HK-2 (cell line): Measurements from ENCODE around the gene FAM47B.

Experiments used
- DNase-seq: peaks from one replicate; pipeline ENCODE4 v3.0.0-alpha.2; 2018; ENCODE audit not compliant: unreplicated experiment

FAM47B gene

DNA sequence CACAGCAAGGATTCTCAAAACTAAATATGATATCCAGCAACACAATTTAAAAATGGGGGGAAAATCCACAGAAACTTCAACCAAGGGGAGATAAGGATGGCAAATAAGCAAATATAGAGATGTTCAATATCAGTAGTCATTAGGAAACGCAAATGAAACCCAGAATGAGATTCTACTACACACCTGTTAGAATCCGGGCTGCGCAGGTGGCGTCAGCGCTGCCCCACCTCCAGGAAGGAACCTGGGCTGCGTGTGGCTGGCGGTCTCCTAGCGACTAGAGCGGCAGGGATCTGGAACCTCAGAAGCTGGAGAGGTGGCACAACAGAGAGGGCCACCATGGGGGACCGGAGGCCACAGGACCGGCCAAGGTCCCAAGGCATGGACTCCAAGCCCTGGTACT lies at the start of gene FAM47B:
TSS of gene FAM47B (plus strand) at position 301 of the 400 bp plus-strand sequence. CDS start at position 337, 36 bp downstream.
- DNase-seq: no peak

DNA sequence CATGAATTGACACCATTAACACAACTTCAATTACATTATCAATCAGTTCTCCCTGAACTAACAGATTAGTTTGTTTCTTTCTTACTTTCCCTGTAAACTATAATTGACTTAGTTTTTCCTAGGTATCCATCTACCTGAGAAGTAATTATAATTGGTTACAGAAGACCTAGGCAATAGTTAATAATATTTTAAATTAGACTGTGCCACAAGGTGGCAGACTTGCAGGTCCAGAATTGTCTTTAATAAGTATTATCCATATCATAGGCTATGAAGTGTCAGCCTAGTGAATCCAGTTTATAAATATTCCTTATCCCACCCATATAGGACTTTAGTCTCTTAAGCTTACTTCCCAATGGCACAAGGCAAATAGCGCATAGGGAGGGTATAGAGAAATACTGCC lies 48.9 kb upstream of the FAM47B start:
- DNase-seq: no peak

DNA sequence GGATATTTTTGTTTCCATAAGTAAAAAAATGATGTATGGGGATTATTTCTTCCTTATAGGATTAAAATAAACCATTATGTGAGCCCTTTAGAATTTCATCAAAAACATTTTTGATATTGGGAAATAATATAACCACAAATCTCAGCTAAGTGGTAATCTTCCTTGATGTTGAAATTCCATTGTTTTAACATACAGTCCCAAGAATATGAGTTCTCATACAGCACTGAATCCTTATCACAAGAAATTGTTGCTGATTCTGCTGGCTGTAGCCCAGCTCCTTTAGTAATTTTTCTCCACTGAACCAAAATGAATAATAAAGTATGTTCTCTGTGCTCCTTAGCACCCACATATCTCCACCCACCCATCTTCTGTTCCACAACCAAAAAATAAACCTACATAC lies 41.9 kb upstream of the FAM47B start:
- DNase-seq: no peak

DNA sequence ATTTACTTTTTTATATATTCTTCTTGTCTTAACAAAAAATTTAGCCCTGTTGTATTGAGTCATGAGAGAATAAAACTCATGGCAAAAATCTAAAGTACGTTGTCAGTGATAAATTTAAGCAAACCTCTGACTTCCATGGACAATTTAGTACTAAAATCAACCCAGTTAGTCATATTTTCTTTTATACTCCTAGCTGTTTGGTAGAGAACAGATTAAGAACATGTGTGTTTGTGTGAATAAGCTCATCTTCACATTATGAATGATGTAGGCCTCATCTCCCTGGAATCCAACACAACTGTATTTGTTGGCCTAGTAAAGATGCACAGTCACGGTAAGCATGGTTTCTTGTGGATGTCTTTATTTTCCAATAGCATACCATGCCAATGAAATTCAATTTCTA lies 40.8 kb upstream of the FAM47B start:
- no peak for DNase-seq

DNA sequence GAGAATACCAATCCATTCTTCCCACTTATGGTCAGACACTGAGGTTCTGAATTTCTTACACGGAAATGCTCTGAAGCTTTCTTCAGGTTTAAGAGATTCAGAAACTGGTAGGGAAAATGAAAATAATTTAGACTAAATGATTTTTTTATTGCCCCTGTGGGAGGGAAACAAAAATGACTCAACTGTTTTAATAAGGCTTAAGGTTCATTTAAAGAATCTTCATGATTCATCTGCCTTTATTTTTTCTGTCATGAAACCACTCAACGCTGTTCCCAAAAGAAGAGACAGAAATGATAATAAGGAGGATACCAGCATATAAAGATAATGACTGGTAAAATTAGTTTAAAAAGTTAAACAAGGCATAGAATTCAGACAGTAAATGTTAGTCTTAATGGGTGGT lies 39.3 kb upstream of the FAM47B start:
- DNase-seq: no peak

DNA sequence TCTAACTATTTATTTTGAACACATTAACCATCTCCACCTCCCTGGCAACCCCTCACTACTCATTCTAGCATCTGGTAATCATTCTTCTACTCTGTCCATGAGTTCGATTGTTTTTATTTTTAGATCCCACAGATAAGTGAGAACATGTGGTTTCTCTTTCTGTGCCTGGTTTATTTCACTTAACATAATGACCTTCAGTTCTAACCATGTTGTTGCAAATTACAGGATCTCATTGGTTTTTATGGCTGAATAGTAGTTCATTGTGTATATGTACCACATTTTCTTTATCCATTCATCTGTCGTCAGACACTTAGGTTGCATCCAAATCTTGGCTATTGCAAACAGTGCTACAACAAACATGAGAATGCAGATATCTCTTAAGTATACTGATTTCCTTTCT lies 33.4 kb upstream of the FAM47B start:
- DNase-seq: no peak

DNA sequence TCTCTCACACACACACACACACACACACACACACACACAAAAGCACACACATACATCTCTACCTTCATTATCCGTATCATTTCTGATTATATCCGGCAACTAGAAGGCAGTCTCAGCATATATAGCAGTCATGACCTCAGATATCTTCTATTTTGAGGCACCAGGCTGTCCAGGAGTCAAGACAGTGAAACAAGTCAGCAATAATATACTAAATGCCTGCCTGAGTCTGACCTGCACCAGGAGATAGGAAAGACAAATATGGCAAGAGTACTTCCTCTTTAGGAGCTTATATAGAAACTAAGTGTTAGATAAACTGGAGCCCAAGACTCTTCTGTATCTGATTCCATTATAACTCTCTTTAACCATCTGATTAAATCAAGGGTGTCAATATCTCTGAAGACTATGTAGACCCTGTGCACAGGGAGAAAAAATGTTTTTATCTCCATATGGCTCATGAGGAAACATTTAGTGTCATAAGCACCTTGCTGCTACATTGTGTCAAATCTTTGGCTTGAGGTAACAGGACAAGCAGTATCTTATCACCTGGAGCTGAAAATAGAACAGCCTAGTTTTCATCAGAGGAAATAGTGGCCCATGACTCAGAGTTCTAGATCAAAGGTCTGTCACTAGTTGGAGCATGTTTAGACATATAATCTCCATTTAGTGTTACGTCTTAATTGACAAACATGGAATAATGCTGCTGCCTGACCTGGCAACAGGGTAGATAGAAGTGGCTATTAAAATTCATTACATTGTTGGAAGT lies 27.0 kb upstream of the FAM47B start:
- DNase-seq: no peak

DNA sequence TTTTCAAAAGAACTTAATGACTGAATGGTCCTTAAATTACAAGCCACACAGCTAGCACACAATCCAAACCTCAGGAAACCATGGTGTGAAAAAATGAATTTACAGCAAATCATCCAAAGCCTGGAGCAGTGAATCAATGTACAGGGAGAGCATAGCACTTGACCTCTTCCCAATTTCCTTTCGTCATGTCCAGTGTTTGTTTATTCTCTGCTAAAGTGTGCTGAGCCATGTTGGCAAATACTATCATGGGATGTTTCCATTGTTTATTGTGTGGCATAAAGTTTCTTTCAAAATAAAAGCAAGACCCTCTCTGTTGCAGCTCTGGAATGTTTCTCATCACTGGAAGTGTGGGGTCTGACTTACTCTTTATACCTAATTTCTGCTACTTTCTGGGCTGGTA lies 25.4 kb upstream of the FAM47B start:
- DNase-seq: no peak

DNA sequence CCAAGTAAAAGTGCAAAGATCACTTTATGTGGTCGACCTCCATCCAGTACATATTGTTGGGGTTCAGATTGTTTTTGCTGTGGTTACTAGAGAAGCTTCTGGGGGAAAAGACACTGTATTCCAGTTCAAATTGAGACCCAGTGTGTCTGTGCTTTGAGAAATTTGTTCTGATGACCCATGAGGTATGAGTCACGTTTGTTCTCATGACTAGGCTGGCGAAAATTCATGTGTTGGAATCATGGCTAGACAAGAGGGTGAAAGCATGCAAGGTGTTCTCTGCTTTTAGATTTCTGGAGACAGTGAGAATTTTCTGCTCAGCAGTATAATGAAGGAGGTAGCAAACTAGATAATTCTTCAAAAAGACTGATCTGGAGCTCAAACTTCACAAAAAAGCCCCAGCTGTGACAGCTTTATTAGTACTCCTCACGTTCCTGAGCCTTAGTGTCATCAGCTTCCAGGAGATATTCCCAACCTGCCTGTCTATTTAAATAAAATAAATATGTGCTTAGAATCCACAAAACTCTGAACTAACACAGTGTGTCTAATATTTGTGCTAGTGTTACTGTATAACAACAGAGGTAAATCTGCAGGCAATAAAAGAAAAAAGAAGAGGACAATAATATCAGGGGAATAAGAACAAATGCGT lies 24.4 kb upstream of the FAM47B start:
- DNase-seq: no peak

DNA sequence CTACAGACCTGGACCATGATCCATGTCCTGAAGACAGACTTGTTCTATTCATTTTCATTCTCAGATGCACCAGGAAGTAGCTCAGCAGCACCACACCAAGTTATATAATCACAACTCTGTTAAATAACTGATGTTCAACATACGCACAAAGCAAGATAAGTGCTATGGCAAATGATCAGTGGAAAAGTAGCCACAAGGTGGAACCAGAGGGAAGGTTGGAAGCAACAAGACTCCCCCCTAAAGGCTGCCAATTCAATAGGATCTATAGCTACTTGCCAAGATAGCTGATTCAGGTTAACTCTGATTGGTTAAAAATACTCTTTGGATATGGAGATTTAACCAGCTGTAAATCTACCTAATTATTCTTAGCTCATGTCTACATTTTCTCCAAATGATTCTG lies 23.7 kb upstream of the FAM47B start:
- DNase-seq: peak; percentile 3

DNA sequence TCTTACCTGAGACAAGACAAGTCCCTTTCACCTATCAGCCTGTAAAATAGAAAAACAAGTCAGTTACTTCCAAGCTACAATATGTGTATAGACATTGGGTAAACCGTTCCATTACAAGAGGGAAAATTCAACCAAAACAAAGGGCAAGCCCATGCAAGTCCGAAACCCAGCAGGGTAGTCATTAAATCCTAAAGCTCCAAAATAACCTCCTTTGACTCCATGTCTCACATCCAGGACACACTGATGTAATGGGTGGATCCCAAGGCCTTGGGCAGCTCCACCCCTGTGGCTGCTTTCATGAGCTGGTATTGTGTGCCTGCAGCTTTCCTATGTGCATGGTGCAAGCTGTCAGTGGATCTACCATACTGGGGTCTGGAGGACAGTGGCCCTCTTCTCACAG lies 14.7 kb upstream of the FAM47B start:
- DNase-seq: no peak

DNA sequence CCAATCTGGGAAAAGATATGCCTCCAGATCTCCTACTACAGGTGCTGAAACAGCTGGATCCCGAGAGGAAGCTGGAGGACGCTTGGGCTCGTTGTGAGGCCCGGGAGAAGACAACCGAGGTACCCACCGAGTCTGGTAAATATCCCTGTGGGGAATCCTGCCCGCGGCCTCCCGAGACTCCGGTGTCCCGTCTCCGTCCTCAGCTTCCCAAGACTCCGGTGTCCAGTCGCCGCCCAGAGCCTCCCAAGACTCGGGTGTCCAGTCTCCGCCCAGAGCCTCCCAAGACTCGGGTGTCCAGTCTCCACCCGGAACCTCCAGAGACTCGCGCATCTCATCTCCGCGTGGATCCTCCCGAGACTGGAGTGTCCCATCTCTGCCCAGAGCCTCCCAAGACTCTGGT lies 639 bp downstream of the FAM47B start:
- DNase-seq: no peak

DNA sequence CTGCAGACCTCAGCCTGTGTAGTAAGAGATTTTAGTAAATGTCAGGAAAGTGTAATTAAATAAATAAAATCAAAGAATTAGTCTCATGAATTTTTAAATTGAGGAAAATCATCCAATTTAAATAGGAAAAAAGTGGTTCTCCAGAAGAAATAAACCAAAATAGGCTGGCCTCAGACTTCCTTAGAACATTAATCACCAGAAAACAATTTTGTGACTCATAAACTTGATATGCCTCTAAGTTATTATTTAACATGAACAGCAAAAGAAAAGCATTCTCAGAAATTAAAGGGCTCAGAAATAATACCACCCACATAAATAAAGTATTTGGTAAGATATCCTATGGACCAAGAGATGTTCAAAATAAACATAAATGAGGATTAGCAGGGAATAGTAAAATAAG lies 14.3 kb downstream of the FAM47B start:
- DNase-seq: no peak

DNA sequence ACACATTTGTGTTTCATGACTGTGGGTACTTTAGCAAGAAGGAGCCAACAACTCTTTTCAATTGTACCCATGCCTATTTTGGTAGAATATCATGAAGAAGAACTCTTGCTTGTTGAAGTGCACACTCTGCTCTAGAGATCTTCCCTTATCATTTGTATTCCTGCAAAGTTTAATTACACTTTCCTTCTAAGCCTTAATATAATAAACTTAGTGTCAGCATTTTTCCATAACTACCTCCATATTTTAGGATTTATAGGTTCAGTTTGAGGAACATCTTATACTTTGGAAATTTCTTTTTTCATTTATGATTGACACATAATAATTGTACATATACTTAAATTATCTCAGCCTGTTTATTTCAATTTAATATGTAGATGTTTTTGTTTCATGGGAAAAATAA lies 19.1 kb downstream of the FAM47B start:
- no peak for DNase-seq

DNA sequence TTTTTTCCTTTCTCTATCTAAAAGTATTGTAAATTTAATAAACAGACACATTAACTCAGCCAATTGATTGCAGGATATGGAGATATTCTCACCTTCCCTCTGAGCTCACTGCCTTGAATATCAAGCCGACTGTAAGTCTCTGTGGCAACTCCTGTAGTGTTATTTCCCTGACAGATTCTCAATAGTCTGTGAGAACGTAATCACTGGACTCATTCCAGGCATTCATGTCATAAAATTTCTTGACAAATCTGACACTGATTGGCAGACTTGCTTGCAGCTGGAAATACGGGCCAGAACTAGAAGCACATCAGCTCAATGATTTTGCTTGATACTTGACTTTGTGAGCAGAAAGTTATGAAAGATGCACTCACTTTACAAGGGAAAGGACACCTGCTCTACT lies 29.6 kb downstream of the FAM47B start:
- no peak for DNase-seq

DNA sequence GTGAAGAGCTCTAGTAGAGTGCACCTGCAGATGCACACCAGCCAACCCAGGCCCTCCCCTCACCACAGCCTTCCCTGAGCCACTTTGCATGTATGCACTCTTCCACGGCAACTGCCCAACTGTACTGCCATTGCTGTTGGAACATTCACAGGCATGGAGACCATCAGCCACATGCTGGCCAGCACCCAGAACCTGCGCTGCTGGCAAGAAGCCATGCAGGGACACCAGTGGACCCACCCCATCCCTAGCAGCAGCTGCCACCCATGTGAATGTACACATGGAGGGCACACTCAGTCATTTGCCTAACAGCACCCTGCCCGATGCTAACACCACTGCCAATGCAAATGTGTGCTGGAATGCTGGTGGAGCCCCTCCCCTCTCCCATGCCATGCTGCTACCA lies 35.6 kb downstream of the FAM47B start:
- DNase-seq: no peak

DNA sequence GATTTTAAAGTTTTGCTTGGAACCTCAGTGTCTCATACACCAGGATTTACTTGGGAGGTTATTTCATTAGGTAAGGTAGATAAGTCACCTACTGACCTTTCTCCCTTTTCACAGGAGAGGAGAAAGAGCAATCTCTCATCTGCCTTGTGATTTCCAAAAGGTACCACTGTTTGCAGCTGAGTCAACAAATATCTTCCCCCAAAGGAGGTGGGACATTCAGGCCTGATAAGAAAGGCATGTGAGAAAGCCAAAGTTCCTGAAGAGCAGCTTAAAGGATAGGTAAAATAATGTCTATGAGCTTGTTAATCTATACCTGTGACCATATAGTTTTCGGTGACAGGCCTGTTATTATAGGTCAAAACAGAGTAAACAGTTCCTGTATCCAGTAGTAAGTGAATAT lies 45.0 kb downstream of the FAM47B start:
- DNase-seq: no peak
